DND-41 (cell line): ENCODE data around the gene ABCC10.
"Not testable (repeated sequence)": the region's sequence is repeated elsewhere in the genome, so short reads cannot be mapped to it uniquely, and the experiment has no call there.

ENCODE experiments used
- ATAC-seq: fragments of 200-7000 bp; cut with Tn5 transposase; 3 replicates; pipeline ENCODE4 v1.9.1; 2021; ENCODE audit warnings: low read depth; ENCODE audit not compliant: insufficient read depth
- DNase-seq: peaks from one replicate; pipeline ENCODE4 v3.0.0-alpha.2; 2020
- H2AFZ ChIP-seq: 2 replicates; pipeline ENCODE4 v1.6.0; 2012; ENCODE audit warnings: low read depth, low read length
- H3K27ac ChIP-seq: 2 replicates; pipeline ENCODE4 v1.5.1; 2012; ENCODE audit warnings: low read length, inconsistent platforms
- H3K27me3 ChIP-seq: fragments of 200-600 bp; sonication (generic); 2 replicates; pipeline ENCODE4 v1.6.0; 2012; ENCODE audit warnings: low read length, mild to moderate bottlenecking, inconsistent platforms; ENCODE audit not compliant: insufficient read depth, poor library complexity
- H3K36me3 ChIP-seq: 2 replicates; pipeline ENCODE4 v1.5.1; 2012; ENCODE audit warnings: low read length, inconsistent platforms; ENCODE audit not compliant: insufficient read depth
- H3K4me1 ChIP-seq: 2 replicates; pipeline ENCODE4 v1.5.1; 2012; ENCODE audit warnings: mild to moderate bottlenecking, low read length; ENCODE audit not compliant: insufficient read depth
- H3K4me2 ChIP-seq: 2 replicates; pipeline ENCODE4 v1.6.0; 2012; ENCODE audit warnings: mild to moderate bottlenecking, moderate library complexity, low read length, inconsistent platforms; ENCODE audit not compliant: insufficient read depth
- H3K4me3 ChIP-seq, 2 experiments: fragments of 200-600 bp in 1 of 2; shearing (Covaris generic) in 1 of 2; 2 replicates each; pipeline ENCODE4 v1.5.1; 2012 to 2016; ENCODE audit warnings: inconsistent platforms in 2 of 2, low read length in 2 of 2, mild to moderate bottlenecking in 2 of 2, low read depth in 1 of 2, moderate library complexity in 1 of 2
- H3K79me2 ChIP-seq: 2 replicates; pipeline ENCODE4 v1.6.0; 2012; ENCODE audit warnings: low read length, inconsistent platforms; ENCODE audit not compliant: insufficient read depth
- H3K9ac ChIP-seq: 2 replicates; pipeline ENCODE4 v1.6.0; 2012; ENCODE audit warnings: low read depth, mild to moderate bottlenecking, inconsistent platforms, low read length, moderate library complexity
- H3K9me3 ChIP-seq: 2 replicates; pipeline ENCODE4 v1.5.1; 2012; ENCODE audit warnings: low read length, moderate library complexity, mild to moderate bottlenecking, inconsistent platforms; ENCODE audit not compliant: insufficient read depth, severe bottlenecking
- H4K20me1 ChIP-seq: 2 replicates; pipeline ENCODE4 v1.6.0; 2012; ENCODE audit warnings: low read length; ENCODE audit not compliant: insufficient read depth
- CTCF ChIP-seq: IDR thresholded peaks from 2 replicates; pipeline ENCODE4 v1.5.1; 2012; ENCODE audit warnings: borderline replicate concordance, low read length, moderate library complexity, mild to moderate bottlenecking; ENCODE audit not compliant: poor library complexity, severe bottlenecking; ENCODE audit errors: extremely low read depth
- EZH2 ChIP-seq: IDR thresholded peaks from 3 replicates; pipeline ENCODE4 v1.6.1; 2012; ENCODE audit warnings: borderline replicate concordance, low read depth, mild to moderate bottlenecking, moderate library complexity, low read length, inconsistent platforms; ENCODE audit not compliant: severe bottlenecking

The ABCC10 gene

GRCh38 chr6:43454696-43455530 lies 27.6 kb downstream of the ABCC10 start:
- Histone ChIP-seq H3K4me2 (no peak overlapping the region), H4K20me1 (no peaks in the 10 kb centered on the region; the same call in 1 of the 2 replicates), H3K79me2 (no peaks in the 10 kb centered on the region), H3K27ac (no peak overlapping the region), H3K4me3 (no peak overlapping the region), H3K9me3 (no peaks in the 10 kb centered on the region), H3K4me1 (no peaks in the 10 kb centered on the region), H2AFZ (no peak overlapping the region), H3K9ac (no peak overlapping the region), H3K27me3 (peaks cover 3% of the 10 kb centered on the region), H3K36me3 (peaks cover 18% of the 10 kb centered on the region)
- DNase-seq: no peak
- peak; percentile 8; the same call in 1 of the 3 replicates for ATAC-seq
- TF ChIP-seq EZH2 (no peak), CTCF (no peak)

GRCh38 chr6:43455531-43456428 lies 28.4 kb downstream of the ABCC10 start, which contains the start of gene DLK2:
Gene DLK2, minus strand, starts transcription at chr6:43455548. Its CDS starts 723 bp downstream, at chr6:43454825.
- DNase-seq (no peak), ATAC-seq (peak; percentile 30; the same call in 1 of the 3 replicates)
- H3K27ac ChIP-seq: no peak within 1 kb of the TSS
- H4K20me1 ChIP-seq: no peaks in the 10 kb centered on the region; the same call in 1 of the 2 replicates
- H3K4me1 ChIP-seq: no peaks in the 10 kb centered on the region
- no peak for TF ChIP-seq EZH2
- TF ChIP-seq CTCF: no peak
- no peak within 1 kb of the TSS for H2AFZ ChIP-seq
- H3K4me3 ChIP-seq: no peak within 1 kb of the TSS
- H3K27me3 ChIP-seq: peaks cover 3% of the 10 kb centered on the region
- H3K36me3 ChIP-seq: peaks cover 14% of the 10 kb centered on the region
- H3K4me2 ChIP-seq: no peak within 1 kb of the TSS
- H3K79me2 ChIP-seq: no peaks in the 10 kb centered on the region
- H3K9ac ChIP-seq: no peak within 1 kb of the TSS
- H3K9me3 ChIP-seq: no peaks in the 10 kb centered on the region

GRCh38 chr6:43457643-43458042 lies 30.3 kb downstream of the ABCC10 start:
- H2AFZ ChIP-seq: no peak overlapping the region
- no peaks in the 10 kb centered on the region for H3K4me1 ChIP-seq
- H3K9ac ChIP-seq: no peak overlapping the region
- H3K9me3 ChIP-seq: no peaks in the 10 kb centered on the region
- no peaks in the 10 kb centered on the region for H3K79me2 ChIP-seq
- H3K27ac ChIP-seq: no peak overlapping the region
- no peak overlapping the region for H3K4me3 ChIP-seq
- peaks cover 3% of the 10 kb centered on the region for H3K27me3 ChIP-seq
- no peak for DNase-seq
- H4K20me1 ChIP-seq: no peaks in the 10 kb centered on the region; the same call in 1 of the 2 replicates
- peaks cover 3% of the 10 kb centered on the region; the same call in 1 of the 2 replicates for H3K36me3 ChIP-seq
- no peak for ATAC-seq
- TF ChIP-seq EZH2 (no peak), CTCF (no peak)
- H3K4me2 ChIP-seq: no peak overlapping the region

- not testable (repeated sequence) for H3K27me3 ChIP-seq, DNase-seq, H3K4me3 ChIP-seq, H3K4me2 ChIP-seq, H2AFZ ChIP-seq, H4K20me1 ChIP-seq, H3K9me3 ChIP-seq, H3K9ac ChIP-seq, H3K79me2 ChIP-seq, H3K36me3 ChIP-seq, ATAC-seq, H3K27ac ChIP-seq, H3K4me1 ChIP-seq
Observed at GRCh38 chr6:43458154-43458553, 30.8 kb downstream of the ABCC10 start.
